NCI-H345 treated with DMSO at 0.1 percent for 48 hours (cell line): Measurements from ENCODE around the gene PRDM7.
"Not testable (repeated sequence)": the region's sequence is repeated elsewhere in the genome, so short reads cannot be mapped to it uniquely, and the experiment has no call there.

Experiments
- DNase-seq: peaks from one replicate; lab custom pipeline; 2025; ENCODE audit not compliant: unreplicated experiment; lab: John Stamatoyannopoulos, UW

Gene PRDM7

GRCh38 chr16:90077240-90077756 is at the start of gene PRDM7:
TSS of gene PRDM7 (minus strand) at chr16:90077331. CDS start at chr16:90075910, 1,421 bp downstream.
- DNase-seq = peak; percentile 44

- DNase-seq = not testable (repeated sequence)
These were observed 44.7 kb upstream of the PRDM7 start for GRCh38 chr16:90121846-90122245.

GRCh38 chr16:90107617-90108016 is 30.5 kb upstream of the PRDM7 start:
- DNase-seq = not testable (repeated sequence)

- not testable (repeated sequence) for DNase-seq
These were observed 29.9 kb upstream of the PRDM7 start for GRCh38 chr16:90107060-90107459.

GRCh38 chr16:90106271-90106670 is 29.1 kb upstream of the PRDM7 start:
- not testable (repeated sequence) for DNase-seq

- not testable (repeated sequence) for DNase-seq
These were observed 27.6 kb upstream of the PRDM7 start for GRCh38 chr16:90104725-90105124.

- not testable (repeated sequence) for DNase-seq
These were observed 25.2 kb upstream of the PRDM7 start for GRCh38 chr16:90102086-90102884.

- DNase-seq = not testable (repeated sequence)
These were observed 24.2 kb upstream of the PRDM7 start for GRCh38 chr16:90101332-90101731.

GRCh38 chr16:90100790-90101189 is 23.7 kb upstream of the PRDM7 start:
- DNase-seq = not testable (repeated sequence)

GRCh38 chr16:90100229-90100628 is 23.1 kb upstream of the PRDM7 start:
- not testable (repeated sequence) for DNase-seq

- DNase-seq = not testable (repeated sequence)
These were observed 21.8 kb upstream of the PRDM7 start for GRCh38 chr16:90098936-90099335.

GRCh38 chr16:90097010-90097684 is 20.0 kb upstream of the PRDM7 start:
- not testable (repeated sequence) for DNase-seq

- not testable (repeated sequence) for DNase-seq
These were observed 17.7 kb upstream of the PRDM7 start for GRCh38 chr16:90094791-90095190.

GRCh38 chr16:90094296-90094695 is 17.2 kb upstream of the PRDM7 start:
- not testable (repeated sequence) for DNase-seq

- not testable (repeated sequence) for DNase-seq
These were observed 16.7 kb upstream of the PRDM7 start for GRCh38 chr16:90093799-90094198.

- DNase-seq = not testable (repeated sequence)
These were observed 15.7 kb upstream of the PRDM7 start for GRCh38 chr16:90092781-90093180.

GRCh38 chr16:90084215-90084950 is 7.3 kb upstream of the PRDM7 start:
- DNase-seq = no peak

GRCh38 chr16:90083139-90083538 is 6.0 kb upstream of the PRDM7 start:
- no peak for DNase-seq

- DNase-seq = no peak
These were observed 4.5 kb upstream of the PRDM7 start for GRCh38 chr16:90081606-90081970.

- no peak for DNase-seq
These were observed 1.4 kb upstream of the PRDM7 start for GRCh38 chr16:90078579-90078895.
